ENCODE data around the gene S100P.

Gene S100P

DNA sequence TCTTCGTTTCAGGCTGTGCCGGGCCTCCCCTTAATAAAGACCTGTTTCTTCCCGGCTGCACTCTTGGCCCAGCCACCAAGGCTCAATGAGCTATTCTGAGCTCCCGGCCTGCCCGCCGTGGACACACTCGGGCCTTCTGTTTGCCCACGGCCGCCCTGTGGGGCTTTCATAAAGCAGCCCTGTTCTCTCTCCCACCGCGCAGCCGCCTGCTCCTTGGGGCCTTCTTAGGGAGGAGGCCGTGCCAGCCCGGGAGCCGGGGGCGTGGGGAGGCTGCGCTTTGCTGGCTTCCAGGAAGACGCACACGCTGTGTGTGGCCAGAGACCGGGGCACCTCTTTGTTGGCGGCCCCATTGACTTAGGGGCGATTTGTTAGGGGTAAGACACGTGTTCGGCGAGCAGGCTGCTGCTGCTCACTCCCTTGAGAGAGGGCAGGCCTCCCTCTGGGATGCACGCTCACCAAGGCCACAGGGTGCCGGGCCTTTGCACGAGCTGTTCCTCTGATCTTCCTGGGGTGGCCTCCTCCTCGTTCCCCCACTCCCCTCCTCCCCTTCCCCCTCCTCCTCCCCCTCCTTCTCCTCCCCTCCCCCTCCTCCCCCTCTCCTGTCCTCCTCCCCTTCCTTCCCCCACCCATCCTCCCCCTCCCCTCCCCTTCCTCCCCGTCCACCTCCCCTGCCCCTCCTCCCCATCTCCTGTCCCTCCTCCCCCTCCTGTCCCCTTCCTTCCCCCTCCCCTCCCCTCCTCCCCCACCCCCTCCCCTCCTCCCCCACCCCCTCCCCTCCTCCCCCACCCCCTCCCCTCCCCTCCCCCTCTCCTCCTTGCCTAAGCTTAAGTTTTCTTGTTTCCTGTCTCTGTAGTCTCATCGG lies 33.6 kb downstream of the S100P start:
- no peak for DNase-seq

DNA sequence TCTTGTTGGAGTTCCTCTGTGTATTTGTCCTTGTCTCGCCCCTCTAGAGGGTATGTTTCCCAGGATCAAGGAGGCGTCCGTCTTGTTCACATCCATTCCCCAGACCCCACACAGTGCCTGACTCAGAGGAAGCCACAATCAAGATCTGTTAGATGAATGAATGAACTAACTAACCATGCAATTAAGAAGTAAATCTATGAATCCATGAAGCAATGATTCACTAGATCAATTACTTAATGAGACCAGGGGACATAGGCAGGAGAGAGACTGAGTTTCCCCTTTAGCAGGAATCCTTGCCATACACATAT lies 34.2 kb downstream of the S100P start:
- DNase-seq: no peak

GRCh38 chr4:6728320-6729029 lies 34.8 kb downstream of the S100P start:
- no peak for DNase-seq

GRCh38 chr4:6730603-6731317 lies 37.1 kb downstream of the S100P start:
- DNase-seq: no peak

DNA sequence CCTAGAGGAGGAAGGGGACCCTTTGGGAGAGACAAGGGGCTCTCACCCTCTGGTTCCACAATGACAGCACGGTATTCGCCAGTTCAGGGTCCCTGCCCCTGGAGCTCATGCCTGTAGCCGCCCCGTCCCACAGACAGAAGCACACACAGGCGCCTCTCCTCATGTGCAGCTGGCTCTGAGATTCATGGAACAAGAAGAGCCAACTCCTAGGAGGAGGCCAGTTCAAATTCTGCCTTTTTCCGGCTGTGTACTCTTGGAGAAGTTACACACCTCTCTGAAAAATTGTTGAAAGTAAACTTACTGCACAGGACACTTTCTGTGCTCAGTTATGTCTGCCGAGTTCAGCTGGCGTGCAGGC lies 37.6 kb downstream of the S100P start:
- no peak for DNase-seq

- DNase-seq: no peak
Measured at GRCh38 chr4:6731780-6732179, 38.1 kb downstream of the S100P start.

GRCh38 chr4:6732441-6733357 lies 39.0 kb downstream of the S100P start:
- DNase-seq: no peak

DNA sequence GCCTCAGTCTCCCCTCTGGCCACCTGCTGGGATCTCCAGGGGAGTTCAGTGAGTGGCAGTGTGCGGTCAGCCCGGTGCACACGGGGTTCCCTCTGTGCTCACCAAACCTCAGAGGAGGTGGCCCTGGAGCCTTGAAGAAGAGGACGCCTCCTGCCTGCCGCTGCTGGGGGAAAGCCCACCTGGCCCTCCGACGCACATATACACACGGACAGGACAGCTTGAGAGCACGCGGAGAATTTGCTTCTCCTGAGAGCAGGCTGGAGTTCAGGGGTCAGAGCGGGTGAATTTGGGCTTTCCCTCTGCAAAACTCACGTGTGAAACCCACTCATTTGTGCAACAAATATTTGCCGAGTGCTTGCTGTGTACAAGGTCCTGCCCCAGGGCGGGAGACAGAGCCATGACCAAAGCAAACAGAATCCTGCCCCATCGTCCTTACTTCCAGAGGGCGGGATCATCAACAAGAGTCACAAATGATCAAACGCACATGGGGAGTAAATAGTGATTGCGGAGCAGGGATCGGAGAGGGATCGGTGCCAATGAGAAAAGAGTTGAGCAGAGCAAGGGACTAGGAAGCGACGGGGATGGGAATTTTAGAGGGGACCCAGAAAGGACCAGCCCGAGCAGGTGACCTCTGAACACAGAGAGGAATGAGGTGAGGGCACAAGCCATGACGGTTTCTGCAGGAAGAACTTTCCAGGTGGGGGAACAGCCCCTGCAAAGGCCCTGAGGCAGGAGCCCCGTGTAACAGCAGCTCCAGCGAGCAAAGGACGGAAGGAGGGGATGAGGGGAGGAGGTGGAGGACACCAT lies 39.9 kb downstream of the S100P start:
- DNase-seq: no peak

GRCh38 chr4:6734165-6734786 lies 40.6 kb downstream of the S100P start:
- no peak for DNase-seq

DNA sequence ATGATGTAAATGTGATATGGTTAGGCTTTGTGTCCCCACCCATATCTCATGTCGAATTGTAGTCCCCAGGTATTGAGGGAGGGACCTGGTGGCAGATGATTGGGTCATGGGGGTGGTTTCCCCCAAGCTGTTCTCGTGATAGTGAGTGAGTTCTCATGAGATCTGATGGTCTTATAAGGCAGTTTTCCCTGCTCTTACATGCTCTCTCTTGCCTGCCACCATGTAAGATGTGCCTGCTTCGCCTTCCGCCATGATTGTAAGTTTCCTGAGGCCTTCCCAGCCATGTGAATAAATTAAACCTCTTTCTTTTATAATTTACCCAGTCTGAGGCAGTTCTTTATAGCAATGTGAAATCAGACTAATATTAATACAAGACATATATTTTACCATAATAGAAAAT lies 46.2 kb downstream of the S100P start:
- DNase-seq: no peak

GRCh38 chr4:6740347-6740746 lies 46.7 kb downstream of the S100P start:
- no peak for DNase-seq

DNA sequence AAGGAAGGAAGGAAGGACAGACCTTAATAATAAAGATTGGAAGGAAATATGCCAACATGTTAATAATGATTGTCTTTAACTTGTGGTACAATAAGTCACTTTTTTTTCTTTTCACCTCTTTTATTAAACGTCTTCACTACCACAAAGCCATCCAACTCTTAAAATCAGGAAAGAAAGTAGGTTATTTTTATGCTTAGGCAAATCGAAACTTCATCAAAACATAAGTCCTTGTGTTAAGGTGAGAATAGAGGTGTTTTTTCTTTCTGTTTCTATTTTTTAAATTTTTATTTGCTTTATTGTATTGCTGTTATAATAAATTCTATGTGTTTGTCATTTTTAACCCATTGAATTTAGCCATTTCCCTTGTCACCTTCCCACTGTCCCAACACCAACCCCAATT lies 48.8 kb downstream of the S100P start:
- DNase-seq: no peak

- DNase-seq: no peak
Measured at GRCh38 chr4:6742989-6743388, 49.3 kb downstream of the S100P start.

Data from stimulated activated naive CD4-positive, alpha-beta T cell (primary cell).